H1 (cell line): ENCODE measurements around the gene TNIK. TPM values are rescaled to one million over a fixed set of nuclear protein-coding genes. Genes with fewer than 3 reads are reported as not detected.

Experiments used
- CTCF ChIA-PET: fragments of 300-600 bp; sonication (Branson Sonifier 250); formaldehyde crosslinking; loops from one replicate; lab custom pipeline; 2021; ENCODE audit not compliant: partially characterized antibody; lab: Charles Lee
- POLR2A ChIA-PET: fragments of 300-600 bp; sonication (Branson Sonifier 250); formaldehyde crosslinking; loops from one replicate; lab custom pipeline; 2021; ENCODE audit warnings: inconsistent platforms; ENCODE audit not compliant: partially characterized antibody; lab: Charles Lee
- DNase-seq, 2 experiments: peaks; one replicate each; pipeline versions ENCODE4 v3.0.0 to v3.0.0-alpha.2; 2010 to 2022; ENCODE audit warnings: low spot score in 2 of 2, low read depth in 1 of 2, mixed read lengths in 1 of 2
- FAIRE-seq: peaks from 2 replicates; lab custom pipeline; 2011; peaks lifted over from hg19 to GRCh38; lab: Jason Lieb, UNC
- H2AFZ ChIP-seq: 2 replicates; pipeline ENCODE4 v1.8.1; 2012; ENCODE audit warnings: low read length, inconsistent platforms
- H2AK5ac ChIP-seq: 2 replicates; pipeline ENCODE4 v1.6.1; 2013; ENCODE audit warnings: low read depth, low read length
- H2BK120ac ChIP-seq: replicated peaks from 2 replicates; pipeline ENCODE3; 2013; ENCODE audit warnings: low read depth, low read length, inconsistent platforms
- H2BK12ac ChIP-seq: 2 replicates; pipeline ENCODE4 v1.6.1; 2013; ENCODE audit warnings: low read depth, low read length
- H2BK15ac ChIP-seq: 2 replicates; pipeline ENCODE4 v1.6.1; 2013; ENCODE audit warnings: low read length
- H2BK20ac ChIP-seq: 2 replicates; pipeline ENCODE4 v1.6.1; 2013; ENCODE audit warnings: low read length
- H2BK5ac ChIP-seq: 2 replicates; pipeline ENCODE4 v1.6.1; 2013; ENCODE audit warnings: low read depth, low read length
- H3K14ac ChIP-seq: 2 replicates; pipeline ENCODE4 v1.6.1; 2013; ENCODE audit warnings: inconsistent platforms; ENCODE audit not compliant: insufficient read length
- H3K18ac ChIP-seq: 2 replicates; pipeline ENCODE4 v1.6.1; 2013; ENCODE audit warnings: low read length; ENCODE audit errors: extremely low read depth
- H3K23ac ChIP-seq: 2 replicates; pipeline ENCODE4 v1.6.1; 2013; ENCODE audit warnings: inconsistent platforms; ENCODE audit not compliant: insufficient read length
- H3K23me2 ChIP-seq: 2 replicates; pipeline ENCODE4 v1.6.1; 2013; ENCODE audit warnings: low read depth, low read length
- H3K27ac ChIP-seq: 2 replicates; pipeline ENCODE4 v1.6.1; 2011; ENCODE audit warnings: low read depth, low read length, inconsistent platforms
- H3K27me3 ChIP-seq, 4 experiments: replicated peaks in 1 of 4; 1 replicate in 1 of 4; 2 replicates in 3 of 4; pipeline versions ENCODE4 v1.6.1 to v1.8.1; 2011 to 2013; ENCODE audit warnings: low read length in 3 of 4, mild to moderate bottlenecking in 3 of 4, inconsistent platforms in 2 of 4, mixed read lengths in 2 of 4, moderate library complexity in 1 of 4; ENCODE audit not compliant: control insufficient read depth in 3 of 4, insufficient read depth in 3 of 4; ENCODE audit errors: extremely low read depth in 1 of 4
- H3K36me3 ChIP-seq, 4 experiments: 2 replicates each; pipeline versions ENCODE4 v1.6.1 to v1.8.1; 2011 to 2013; ENCODE audit warnings: mild to moderate bottlenecking in 4 of 4, low read length in 3 of 4, moderate library complexity in 2 of 4, control low read depth in 1 of 4, inconsistent platforms in 1 of 4; ENCODE audit not compliant: insufficient read depth in 4 of 4, control insufficient read depth in 2 of 4
- H3K4ac ChIP-seq: replicated peaks from 2 replicates; pipeline ENCODE3; 2013; ENCODE audit warnings: low read length, low read depth, mixed read lengths, inconsistent platforms; ENCODE audit not compliant: insufficient read length
- H3K4me1 ChIP-seq, 4 experiments: replicated peaks in 1 of 4; 1 replicate in 1 of 4; 2 replicates in 3 of 4; pipeline versions ENCODE4 v1.6.1 to v1.8.1; 2011 to 2013; ENCODE audit warnings: low read length in 3 of 4, inconsistent platforms in 2 of 4, mixed read lengths in 1 of 4; ENCODE audit not compliant: insufficient read depth in 4 of 4, control insufficient read depth in 3 of 4
- H3K4me2 ChIP-seq, 2 experiments: 2 replicates each; pipeline versions ENCODE4 v1.6.1 to v1.8.1; 2011 to 2013; ENCODE audit warnings: low read depth in 2 of 2, low read length in 2 of 2, control low read depth in 1 of 2, inconsistent platforms in 1 of 2, mild to moderate bottlenecking in 1 of 2; ENCODE audit not compliant: insufficient read depth in 1 of 2
- H3K4me3 ChIP-seq, 4 experiments: fragments of 200-600, 300-600 bp in 1 of 4; sonication (generic), shearing (Covaris generic), sonication (Bioruptor Twin) in 1 of 4; 2 replicates each; pipeline versions ENCODE4 v1.5.1 to v1.8.1; 2011 to 2016; ENCODE audit warnings: low read length in 4 of 4, low read depth in 3 of 4, control low read depth in 2 of 4, inconsistent platforms in 2 of 4, mild to moderate bottlenecking in 2 of 4, mixed read lengths in 1 of 4, moderate library complexity in 1 of 4; ENCODE audit not compliant: insufficient read depth in 2 of 4; ENCODE audit errors: extremely low read depth in 1 of 4
- H3K56ac ChIP-seq: replicated peaks from 2 replicates; pipeline ENCODE3; 2013; ENCODE audit warnings: low read depth, mild to moderate bottlenecking, mixed read lengths, low read length, inconsistent platforms; ENCODE audit not compliant: insufficient read length
- H3K79me1 ChIP-seq: 2 replicates; pipeline ENCODE4 v1.6.1; 2013; ENCODE audit warnings: low read depth, low read length, control low read depth
- H3K79me2 ChIP-seq, 2 experiments: 2 replicates each; pipeline versions ENCODE4 v1.6.1 to v1.8.1; 2012 to 2013; ENCODE audit warnings: low read length in 2 of 2, mild to moderate bottlenecking in 2 of 2, inconsistent platforms in 1 of 2; ENCODE audit not compliant: insufficient read depth in 2 of 2, control insufficient read depth in 1 of 2
- H3K9ac ChIP-seq, 4 experiments: replicated peaks in 1 of 4; 1 replicate in 1 of 4; 2 replicates in 3 of 4; pipeline versions ENCODE4 v1.6.1 to v1.8.1; 2011 to 2013; ENCODE audit warnings: low read depth in 3 of 4, low read length in 3 of 4, control low read depth in 2 of 4, mild to moderate bottlenecking in 2 of 4, moderate library complexity in 2 of 4, inconsistent platforms in 1 of 4; ENCODE audit errors: extremely low read depth in 1 of 4
- H3K9me3 ChIP-seq, 2 experiments: 2 replicates each; pipeline versions ENCODE4 v1.6.1 to v1.8.1; 2012 to 2013; ENCODE audit warnings: mild to moderate bottlenecking in 2 of 2, moderate library complexity in 2 of 2, control low read depth in 1 of 2, inconsistent platforms in 1 of 2, low read depth in 1 of 2, low read length in 1 of 2, mixed read lengths in 1 of 2; ENCODE audit not compliant: insufficient read depth in 2 of 2
- H4K20me1 ChIP-seq, 2 experiments: replicated peaks in 1 of 2; 2 replicates each; pipeline versions ENCODE3 to v1.8.1; 2011 to 2013; ENCODE audit warnings: inconsistent platforms in 2 of 2, low read length in 2 of 2, mild to moderate bottlenecking in 1 of 2; ENCODE audit not compliant: insufficient read depth in 2 of 2, control insufficient read depth in 1 of 2
- H4K5ac ChIP-seq: 2 replicates; pipeline ENCODE4 v1.6.1; 2013; ENCODE audit warnings: low read length, low read depth, mixed read lengths, inconsistent platforms; ENCODE audit not compliant: insufficient read length
- H4K8ac ChIP-seq: 2 replicates; pipeline ENCODE4 v1.8.0; 2013; ENCODE audit warnings: mild to moderate bottlenecking, moderate library complexity, low read length, inconsistent platforms; ENCODE audit not compliant: insufficient read depth; ENCODE audit errors: extremely low read depth
- H4K91ac ChIP-seq: replicated peaks from 2 replicates; pipeline ENCODE3; 2013; ENCODE audit warnings: low read length, mixed read lengths, inconsistent platforms; ENCODE audit not compliant: insufficient read length
- CHD1 ChIP-seq: IDR thresholded peaks from 2 replicates; pipeline ENCODE4 v1.6.1; 2012; ENCODE audit warnings: low read depth, low read length, improper control_type of control experiment
- E2F6 ChIP-seq: IDR thresholded peaks from 2 replicates; pipeline ENCODE4 v1.6.1; 2012; ENCODE audit warnings: inconsistent platforms
- JUND ChIP-seq: IDR thresholded peaks from 2 replicates; pipeline ENCODE4 v1.6.1; 2011; ENCODE audit warnings: mild to moderate bottlenecking, improper control_type of control experiment, low read length
- RBBP5 ChIP-seq: IDR thresholded peaks from 2 replicates; pipeline ENCODE4 v1.7.1; 2012; ENCODE audit warnings: low read depth, mild to moderate bottlenecking, inconsistent platforms, low read length, moderate library complexity, borderline replicate concordance
- SP1 ChIP-seq: IDR thresholded peaks from 2 replicates; pipeline ENCODE4 v1.6.1; 2011; ENCODE audit warnings: low read depth, low read length
- TAF1 ChIP-seq: IDR thresholded peaks from 2 replicates; pipeline ENCODE4 v1.6.1; 2011; ENCODE audit warnings: mild to moderate bottlenecking, low read depth, low read length
- WGBS, 2 experiments: shearing (Covaris generic) in 1 of 2; methylation state at CpG; one replicate each; pipeline versions ENCODE4 v1.1.6 to v1.1.7; 2013 to 2015; ENCODE audit warnings: low lambda C conversion rate in 2 of 2, mixed read lengths in 2 of 2, inconsistent platforms in 1 of 2, low coverage in 1 of 2, missing lambda C conversion rate in 1 of 2; ENCODE audit not compliant: insufficient replicate concordance in 2 of 2, insufficient coverage in 1 of 2, insufficient read length in 1 of 2; ENCODE audit errors: extremely low coverage in 1 of 2, missing lambda C conversion rate in 1 of 2; 5-methylcytosine and 5-hydroxymethylcytosine counted together
- polyA plus RNA-seq, 7 experiments: library from polyadenylated mRNA; depleted of rRNA in 3 of 7; stranded (reverse) in 5 of 7; unstranded in 2 of 7; fragments of >200 nt in 5 of 7; fragments of 200-250 nt in 2 of 7; gene quantifications; 1 replicate in 5 of 7; 2 replicates in 1 of 7; 4 replicates in 1 of 7; pipeline versions ENCODE4 v1.2.1 to v1.2.3, GENCODE V29; 2011 to 2013; ENCODE audit warnings: missing spikeins in 2 of 7, mixed read lengths in 2 of 7
- total RNA-seq: library from RNA; stranded (reverse); fragmentation: NEBNext Ultra II Directional; extraction: Animal tissue kit (Norgen Biotek cat#: 25700); gene quantifications from 2 replicates; pipeline ENCODE4 v1.2.1, GENCODE V29; 2021

TNIK gene
- total and polyA plus RNA-seq, 2 of the 8 experiments (the other 6 are each of a cell fraction or from before 2014, with no cell fraction given) = 7.4 to 42.0 TPM

- POLR2A ChIA-PET = interaction anchor here (0.8 to 1.1 kb wide), 2 partner anchors 54 to 265 kb away, joined by 3 read pairs; no protein-coding TSS in a partner anchor
- FAIRE-seq = no peak
These were observed 129.3 kb downstream of the TNIK start for GRCh38 chr3:171330938-171331337.

More at GRCh38 chr3:171330938-171331337, 129.3 kb downstream of the TNIK start:
- no peaks in the 10 kb centered on the region for H3K79me1 ChIP-seq
- H2AFZ ChIP-seq = no peak overlapping the region
- no peaks in the 10 kb centered on the region for H4K20me1 ChIP-seq
- no peak overlapping the region; a peak in 1 of 4 replicates for H3K4me2 ChIP-seq
- CTCF ChIA-PET = interaction anchor here (0.6 to 3.4 kb wide), 7 partner anchors 10 to 144 kb away, joined by 3 to 10 read pairs (median 4); no protein-coding TSS in a partner anchor
- no peak overlapping the region for H4K5ac ChIP-seq
- H3K23ac ChIP-seq = no peak overlapping the region
- H3K56ac ChIP-seq = no peak overlapping the region
- no peak overlapping the region for H3K4me3 ChIP-seq
- no peak overlapping the region for H3K27ac ChIP-seq
- H2BK15ac ChIP-seq = no peak overlapping the region
- H3K4ac ChIP-seq = no peak overlapping the region
- H2BK120ac ChIP-seq = no peak overlapping the region
- WGBS, 2 experiments = 97% methylated on average over 3 of the region's 3 CpGs; no CpG with 5 or more reads in 1 of the 2 experiments
- H2AK5ac ChIP-seq = no peak overlapping the region
- peak overlapping the region; percentile 5; the same call in 1 of the 2 replicates for H2BK12ac ChIP-seq
- no peak overlapping the region for H4K91ac ChIP-seq
- no peak overlapping the region for H3K14ac ChIP-seq
- no peak overlapping the region for H3K18ac ChIP-seq
- no peak overlapping the region for H4K8ac ChIP-seq
- H3K23me2 ChIP-seq = no peaks in the 10 kb centered on the region; the same call in 1 of the 2 replicates
- no peaks in the 10 kb centered on the region for H3K9me3 ChIP-seq
- no peak overlapping the region for H2BK20ac ChIP-seq
- H3K4me1 ChIP-seq = peaks cover 0 to 13% (median 5%) of the 10 kb centered on the region in 4 experiments; a peak in 4 of 7 replicates
- peaks cover 0 to 8% of the 10 kb centered on the region in 2 experiments; a peak in 2 of 4 replicates for H3K79me2 ChIP-seq
- H3K36me3 ChIP-seq = no peaks in the 10 kb centered on the region
- DNase-seq = no peak
- no peak overlapping the region for H2BK5ac ChIP-seq
- no peaks in the 10 kb centered on the region for H3K27me3 ChIP-seq
- no peak for TF ChIP-seq CHD1
- no peak for TF ChIP-seq TAF1
- TF ChIP-seq JUND = no peak
- TF ChIP-seq SP1 = no peak
- 0 out of 2 replicates have a peak, but pooled peaks have one; percentile 47 for TF ChIP-seq E2F6
- TF ChIP-seq RBBP5 = no peak
- H3K9ac ChIP-seq = no peak overlapping the region
